Activated CD4-positive, alpha-beta T cell treated with anti-CD3 and anti-CD28 coated beads, Interleukin-2, amount 10 ng/mL, durations not matched to agents 24 days and 14 days (primary cell): ENCODE results near the gene GLYR1. TPM values are rescaled to one million over a fixed set of nuclear protein-coding genes. Genes with fewer than 3 reads are reported as not detected.

Experiments
- DNase-seq: peaks from one replicate; pipeline ENCODE4 v3.0.0; 2022
- H3K27ac Mint-ChIP-seq: one replicate; pipeline ENCODE4 v1.8.0; 2022; ENCODE audit warnings: mild to moderate bottlenecking, mixed read lengths
- H3K27me3 Mint-ChIP-seq: one replicate; pipeline ENCODE4 v1.8.0; 2022; ENCODE audit warnings: mixed read lengths
- H3K36me3 Mint-ChIP-seq: one replicate; pipeline ENCODE4 v1.8.0; 2022; ENCODE audit warnings: low read depth, mild to moderate bottlenecking, mixed read lengths
- H3K4me1 Mint-ChIP-seq: one replicate; pipeline ENCODE4 v1.8.0; 2021; ENCODE audit warnings: mixed read lengths
- H3K4me3 Mint-ChIP-seq: one replicate; pipeline ENCODE4 v1.8.0; 2022; ENCODE audit warnings: mild to moderate bottlenecking, moderate library complexity, mixed read lengths
- H3K9me3 Mint-ChIP-seq: one replicate; pipeline ENCODE4 v1.8.0; 2021; ENCODE audit warnings: mixed read lengths
- intact Hi-C: fragments of 100-400 bp; cut with micrococcal nuclease; formaldehyde crosslinking; loops from one replicate; pipeline ENCODE4 v1.15.1; 2023
- total RNA-seq: library from RNA; stranded (reverse); gene quantifications from 2 replicates; pipeline ENCODE4 v1.2.3, GENCODE V29; 2022

Gene GLYR1
- total RNA-seq, 1 donor from 2014 or later, result 109 TPM

DNA sequence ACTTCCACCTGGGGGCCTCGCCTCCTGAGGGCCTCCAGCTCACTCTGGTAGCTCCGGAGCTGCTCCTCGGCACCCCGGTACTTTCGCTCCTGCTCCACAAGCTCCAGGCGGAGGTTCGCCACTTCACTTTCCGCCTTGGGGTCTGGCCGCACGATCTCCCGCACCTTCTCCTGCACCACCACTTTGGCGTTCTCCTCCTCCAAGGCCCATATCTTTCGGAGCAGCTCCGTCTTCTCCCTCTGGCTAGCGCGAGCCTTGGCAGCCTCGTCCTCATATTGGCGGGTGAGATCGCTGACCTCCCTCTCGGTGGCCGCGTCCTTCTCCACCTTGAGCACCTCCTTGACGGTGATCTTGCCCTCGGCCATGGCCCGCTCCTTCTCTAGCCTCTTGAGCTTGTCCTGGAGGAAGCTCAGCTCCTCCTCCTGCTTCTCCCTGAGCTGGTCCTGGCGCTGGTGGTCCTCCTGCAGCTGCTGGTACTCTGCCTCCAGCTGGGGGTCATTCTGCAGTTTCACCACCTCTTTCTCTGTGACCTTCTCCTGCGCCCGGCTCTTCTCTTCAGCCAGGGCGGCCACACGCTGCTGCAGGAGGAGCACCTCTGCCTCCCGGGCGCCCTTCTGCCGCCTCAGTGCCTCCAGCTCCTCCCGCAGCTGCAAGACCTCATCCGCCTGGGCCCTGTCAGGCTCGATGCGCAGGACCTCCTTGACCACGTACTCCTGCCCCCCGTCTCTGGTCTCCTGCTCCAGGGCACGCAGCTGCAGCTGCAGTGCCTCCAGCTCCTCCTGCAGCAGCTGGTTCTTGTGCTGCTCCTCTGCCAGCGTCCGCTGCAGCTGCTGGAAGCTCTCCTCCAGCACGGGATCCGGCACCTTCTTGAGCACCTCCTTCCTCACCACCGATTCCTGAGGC, 38.1 kb upstream of the GLYR1 start:
- DNase-seq, result no peak
- intact Hi-C loops, result no loop called here
- Mint-ChIP-seq H3K9me3 (no peaks in the 10 kb centered on the region), H3K27ac (no peak overlapping the region), H3K36me3 (peaks cover 40% of the 10 kb centered on the region), H3K4me3 (no peak overlapping the region), H3K4me1 (no peaks in the 10 kb centered on the region), H3K27me3 (no peaks in the 10 kb centered on the region)

GRCh38 chr16:4884209-4884608, 37.1 kb upstream of the GLYR1 start:
- no peaks in the 10 kb centered on the region for H3K9me3 Mint-ChIP-seq
- peaks cover 46% of the 10 kb centered on the region for H3K36me3 Mint-ChIP-seq
- no peak for DNase-seq
- intact Hi-C loops, result no loop called here
- no peaks in the 10 kb centered on the region for H3K4me1 Mint-ChIP-seq
- H3K4me3 Mint-ChIP-seq, result no peak overlapping the region
- peak overlapping the region; percentile 24 for H3K27ac Mint-ChIP-seq
- H3K27me3 Mint-ChIP-seq, result no peaks in the 10 kb centered on the region

DNA sequence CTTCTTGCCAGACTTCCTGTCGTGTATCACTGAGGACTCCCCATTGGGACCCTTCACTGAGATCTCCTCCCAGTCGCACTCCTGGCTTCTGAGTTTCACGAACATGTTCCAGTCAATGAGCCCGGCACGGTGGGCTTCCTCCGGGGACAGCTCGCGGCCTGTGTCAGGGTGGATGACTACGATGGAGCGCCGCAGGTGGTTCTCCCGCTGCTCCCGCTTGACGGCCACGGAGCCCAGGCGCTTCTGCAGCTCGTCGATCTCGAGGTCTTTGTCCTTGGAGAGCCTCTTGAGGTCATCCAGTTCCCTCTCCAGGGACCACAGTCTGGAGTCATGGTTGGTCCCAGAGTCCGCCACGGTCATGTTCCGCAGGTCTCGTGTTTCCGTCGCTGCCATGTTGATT, 36.4 kb upstream of the GLYR1 start:
- Mint-ChIP-seq H3K4me1 (no peaks in the 10 kb centered on the region), H3K27me3 (no peaks in the 10 kb centered on the region), H3K27ac (no peak overlapping the region), H3K36me3 (peaks cover 49% of the 10 kb centered on the region), H3K4me3 (no peak overlapping the region), H3K9me3 (no peaks in the 10 kb centered on the region)
- no peak for DNase-seq
- intact Hi-C loops, result no loop called here

GRCh38 chr16:4882633-4883285, 35.7 kb upstream of the GLYR1 start:
- no peak overlapping the region for H3K27ac Mint-ChIP-seq
- no peaks in the 10 kb centered on the region for H3K27me3 Mint-ChIP-seq
- intact Hi-C loops, result no loop called here
- H3K4me3 Mint-ChIP-seq, result no peak overlapping the region
- DNase-seq, result no peak
- H3K36me3 Mint-ChIP-seq, result peaks cover 53% of the 10 kb centered on the region
- H3K4me1 Mint-ChIP-seq, result no peaks in the 10 kb centered on the region
- H3K9me3 Mint-ChIP-seq, result no peaks in the 10 kb centered on the region

- Mint-ChIP-seq H3K9me3 (no peaks in the 10 kb centered on the region), H3K27ac (no peak overlapping the region), H3K4me3 (no peak overlapping the region), H3K4me1 (no peaks in the 10 kb centered on the region), H3K36me3 (peaks cover 56% of the 10 kb centered on the region), H3K27me3 (no peaks in the 10 kb centered on the region)
- intact Hi-C loops, result no loop called here
- no peak for DNase-seq
Measured at GRCh38 chr16:4882000-4882632, 35.0 kb upstream of the GLYR1 start.

DNA sequence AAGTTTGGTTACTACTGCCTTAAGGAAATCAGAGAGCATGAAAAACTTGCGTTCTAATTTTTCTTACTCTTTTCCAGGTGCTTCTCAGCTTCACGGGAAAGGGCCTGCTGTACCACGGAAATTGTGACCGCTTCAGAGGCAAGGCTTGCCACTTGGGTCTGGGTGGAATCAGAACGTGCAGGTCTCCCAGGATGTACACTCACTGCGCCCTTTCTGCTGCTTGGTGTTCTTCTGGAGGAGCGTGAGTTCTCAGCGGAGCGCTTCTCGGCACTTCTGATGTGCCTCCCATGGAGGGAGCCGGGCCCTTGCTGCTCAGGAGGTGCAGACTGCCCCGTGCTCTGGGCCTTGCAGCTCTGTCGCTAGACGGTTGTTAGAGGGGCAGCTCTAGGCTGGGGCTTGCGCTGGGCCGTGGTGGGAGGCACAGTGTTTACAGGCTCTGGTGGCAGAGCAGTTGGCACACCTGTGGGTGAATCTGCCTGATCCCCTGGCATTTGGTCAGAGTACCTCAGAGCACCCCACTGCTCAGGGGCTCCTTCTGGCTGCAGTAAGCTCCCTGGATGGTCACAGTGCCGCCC, 33.0 kb upstream of the GLYR1 start:
- Mint-ChIP-seq H3K9me3 (no peaks in the 10 kb centered on the region), H3K4me1 (no peaks in the 10 kb centered on the region), H3K27ac (no peak overlapping the region), H3K36me3 (peaks cover 55% of the 10 kb centered on the region), H3K27me3 (no peaks in the 10 kb centered on the region), H3K4me3 (no peak overlapping the region)
- intact Hi-C loops, result no loop called here
- no peak for DNase-seq

GRCh38 chr16:4879049-4879448, 32.0 kb upstream of the GLYR1 start:
- Mint-ChIP-seq H3K27ac (no peak overlapping the region), H3K36me3 (peaks cover 53% of the 10 kb centered on the region)
- DNase-seq, result no peak

DNA sequence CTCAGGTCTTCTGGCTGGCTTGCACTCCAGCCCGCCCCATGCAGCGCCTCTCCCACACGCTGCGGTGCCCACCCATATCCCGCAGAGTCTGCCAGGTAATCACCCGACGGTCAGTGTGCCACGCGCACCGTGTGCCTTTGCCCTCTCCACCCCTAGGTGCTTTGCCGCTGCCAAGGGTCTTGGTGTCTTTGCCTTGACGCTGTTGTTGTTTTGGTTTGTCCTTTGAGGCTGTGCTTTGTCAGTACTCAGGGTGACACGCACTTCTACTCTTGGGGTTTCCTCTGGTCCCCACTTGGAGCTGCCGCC, 30.2 kb upstream of the GLYR1 start:
- no peaks in the 10 kb centered on the region for H3K9me3 Mint-ChIP-seq
- H3K4me1 Mint-ChIP-seq, result no peaks in the 10 kb centered on the region
- H3K27ac Mint-ChIP-seq, result no peak overlapping the region
- no peak overlapping the region for H3K4me3 Mint-ChIP-seq
- DNase-seq, result no peak
- intact Hi-C loops, result no loop called here
- no peaks in the 10 kb centered on the region for H3K27me3 Mint-ChIP-seq
- peaks cover 57% of the 10 kb centered on the region for H3K36me3 Mint-ChIP-seq

More at GRCh38 chr16:4879049-4879448, 32.0 kb upstream of the GLYR1 start:
- Mint-ChIP-seq H3K9me3 (no peaks in the 10 kb centered on the region), H3K27me3 (no peaks in the 10 kb centered on the region), H3K4me1 (no peaks in the 10 kb centered on the region), H3K4me3 (no peak overlapping the region)
- intact Hi-C loops, result loop anchor here (1.0 kb wide), 1 partner anchor 26 kb away; no protein-coding TSS in a partner anchor

GRCh38 chr16:4876646-4877379, 29.7 kb upstream of the GLYR1 start:
- Mint-ChIP-seq H3K27me3 (no peaks in the 10 kb centered on the region), H3K4me3 (no peak overlapping the region), H3K27ac (no peak overlapping the region), H3K36me3 (peaks cover 56% of the 10 kb centered on the region), H3K4me1 (no peaks in the 10 kb centered on the region), H3K9me3 (no peaks in the 10 kb centered on the region)
- DNase-seq, result no peak
- intact Hi-C loops, result no loop called here

DNA sequence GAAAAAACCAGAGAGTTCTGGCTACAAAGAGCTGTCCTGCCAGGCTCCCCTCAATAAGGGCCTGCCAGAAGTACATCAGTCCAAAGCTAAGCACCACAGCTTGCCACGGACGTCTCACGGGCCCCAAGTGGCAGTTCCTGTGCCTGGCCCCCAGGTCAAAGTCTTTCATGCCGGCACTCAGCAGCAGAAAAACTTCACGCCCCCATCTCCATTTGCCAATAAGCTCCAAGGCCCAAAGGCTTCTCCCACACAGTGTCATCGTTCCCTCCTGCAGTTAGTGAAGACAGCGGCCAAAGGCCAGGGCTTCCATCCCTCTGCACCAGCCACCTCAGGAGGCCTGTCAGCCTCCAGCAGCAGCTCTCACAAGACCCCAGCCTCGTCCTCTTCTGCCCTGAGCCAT, 27.6 kb upstream of the GLYR1 start:
- no peak for DNase-seq
- Mint-ChIP-seq H3K4me1 (no peaks in the 10 kb centered on the region), H3K9me3 (no peaks in the 10 kb centered on the region), H3K27me3 (no peaks in the 10 kb centered on the region), H3K27ac (no peak overlapping the region), H3K4me3 (no peak overlapping the region), H3K36me3 (peaks cover 57% of the 10 kb centered on the region)
- intact Hi-C loops, result no loop called here

DNA sequence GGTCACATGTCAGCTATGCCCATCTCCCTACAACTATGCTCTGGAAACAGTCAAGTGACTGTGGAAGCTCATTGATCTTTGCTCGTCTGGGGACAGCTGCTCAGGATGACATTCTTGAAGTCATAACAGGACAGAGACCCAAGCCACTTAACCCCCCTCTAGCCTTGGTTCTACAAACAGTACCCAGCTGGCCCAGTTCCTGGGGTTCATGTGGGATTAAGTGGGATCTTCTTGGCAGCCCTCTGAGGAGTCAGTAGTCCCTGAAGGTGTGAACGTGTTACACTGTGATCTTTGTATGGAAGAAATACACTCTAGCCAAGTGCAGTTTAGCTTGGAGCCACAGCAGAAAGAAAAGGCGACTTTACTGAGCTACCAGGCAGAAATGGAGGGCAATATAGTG, 26.0 kb upstream of the GLYR1 start:
- Mint-ChIP-seq H3K27me3 (no peaks in the 10 kb centered on the region), H3K9me3 (no peaks in the 10 kb centered on the region), H3K4me3 (no peak overlapping the region), H3K4me1 (no peaks in the 10 kb centered on the region), H3K36me3 (peaks cover 58% of the 10 kb centered on the region), H3K27ac (no peak overlapping the region)
- intact Hi-C loops, result no loop called here
- no peak for DNase-seq

DNA sequence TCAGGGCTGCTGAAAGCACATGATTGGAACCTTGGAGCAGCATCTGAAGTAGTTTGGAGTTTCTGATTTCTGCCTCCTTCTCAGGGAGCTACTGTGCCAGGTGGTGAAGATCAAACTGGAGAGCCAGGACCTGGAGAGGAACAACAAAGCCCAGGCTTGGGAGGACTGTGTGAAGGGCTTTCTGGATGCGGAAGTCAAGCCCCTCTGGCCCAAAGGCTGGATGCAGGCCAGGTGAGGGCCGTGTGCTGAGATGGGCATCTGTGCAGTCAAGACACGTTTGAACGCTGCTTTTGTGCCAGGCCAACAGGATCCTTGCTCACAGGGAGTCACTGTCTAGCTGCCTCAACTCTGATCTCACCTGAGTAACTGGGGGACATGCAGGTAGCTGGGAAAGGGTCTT, 24.0 kb upstream of the GLYR1 start:
- H3K4me3 Mint-ChIP-seq, result no peak overlapping the region
- peaks cover 56% of the 10 kb centered on the region for H3K36me3 Mint-ChIP-seq
- no peak for DNase-seq
- H3K27me3 Mint-ChIP-seq, result no peaks in the 10 kb centered on the region
- intact Hi-C loops, result no loop called here
- H3K4me1 Mint-ChIP-seq, result peaks cover 3% of the 10 kb centered on the region
- no peaks in the 10 kb centered on the region for H3K9me3 Mint-ChIP-seq
- H3K27ac Mint-ChIP-seq, result no peak overlapping the region

- H3K4me1 Mint-ChIP-seq, result peaks cover 3% of the 10 kb centered on the region
- no peaks in the 10 kb centered on the region for H3K9me3 Mint-ChIP-seq
- no peak for DNase-seq
- no peak overlapping the region for H3K27ac Mint-ChIP-seq
- intact Hi-C loops, result no loop called here
- no peak overlapping the region for H3K4me3 Mint-ChIP-seq
- H3K36me3 Mint-ChIP-seq, result peaks cover 52% of the 10 kb centered on the region
- no peaks in the 10 kb centered on the region for H3K27me3 Mint-ChIP-seq
Measured at GRCh38 chr16:4870138-4870671, 23.1 kb upstream of the GLYR1 start.
